K562 (cell line): ENCODE data around the gene PGA3. TPM values are rescaled to one million over a fixed set of nuclear protein-coding genes. Genes with fewer than 3 reads are reported as not detected.
A peak's percentile ranks its signal among the peaks of the same experiment; 100 is the strongest.

ENCODE experiments used
- BRD4 ChIP-seq: fragments of 200-600 bp; sonication (generic); IDR thresholded peaks from 2 replicates; pipeline ENCODE4 v1.6.1; 2017; ENCODE audit warnings: inconsistent platforms
- BRD9 ChIP-seq: fragments of 450-650 bp; IDR thresholded peaks from 2 replicates; pipeline ENCODE4 v1.6.1; 2018; ENCODE audit warnings: low read depth; ENCODE audit not compliant: partially characterized antibody
- CHD2 ChIP-seq: IDR thresholded peaks from 2 replicates; pipeline ENCODE4 v1.6.1; 2011; ENCODE audit warnings: low read depth, low read length
- EGR1 ChIP-seq: fragments of 450-650 bp; conservative IDR thresholded peaks from 2 replicates; pipeline ENCODE4 v1.6.1; 2017; ENCODE audit warnings: mild to moderate bottlenecking
- EWSR1 ChIP-seq: fragments of 450-650 bp; IDR thresholded peaks from 2 replicates; pipeline ENCODE4 v1.6.1; 2018; ENCODE audit warnings: borderline replicate concordance, mild to moderate bottlenecking, low read depth, moderate library complexity; ENCODE audit not compliant: partially characterized antibody
- GTF2E2 ChIP-seq: fragments of 200-800 bp; sonication (Bioruptor generic); IDR thresholded peaks from 2 replicates; pipeline ENCODE4 v1.6.1; 2016; ENCODE audit warnings: missing genetic modification characterization, missing compliant biosample characterization
- HNRNPLL ChIP-seq: fragments of 200-400 bp; formaldehyde crosslinking; IDR thresholded peaks from 2 replicates; pipeline ENCODE4 v1.6.1; 2017; ENCODE audit warnings: low read length, low read depth, mild to moderate bottlenecking; ENCODE audit not compliant: poor library complexity, severe bottlenecking
- ILF3 ChIP-seq: fragments of 450-650 bp; IDR thresholded peaks from 2 replicates; pipeline ENCODE4 v1.6.1; 2018; ENCODE audit warnings: antibody characterized with exemption, mild to moderate bottlenecking, moderate library complexity, borderline replicate concordance
- KAT8 ChIP-seq: fragments of 450-650 bp; IDR thresholded peaks from 2 replicates; pipeline ENCODE4 v1.6.1; 2016; ENCODE audit warnings: low read depth, mild to moderate bottlenecking
- LCOR ChIP-seq: sonication (generic); formaldehyde crosslinking; IDR thresholded peaks from 2 replicates; pipeline ENCODE4 v1.8.0; 2022; ENCODE audit warnings: mild to moderate bottlenecking, missing genetic modification reagents
- MBD2 ChIP-seq: sonication (generic); IDR thresholded peaks from 2 replicates; pipeline ENCODE4 v1.6.1; 2016; ENCODE audit warnings: low read depth, borderline replicate concordance
- NFRKB ChIP-seq: fragments of 450-650 bp; IDR thresholded peaks from 2 replicates; pipeline ENCODE4 v1.6.1; 2016; ENCODE audit warnings: low read depth
- NR2C1 ChIP-seq, 2 experiments: fragments of 450-650 bp; IDR thresholded peaks; 2 replicates each; pipeline ENCODE4 v1.6.1; 2017; ENCODE audit warnings: mild to moderate bottlenecking in 2 of 2, antibody characterized with exemption in 1 of 2, inconsistent platforms in 1 of 2, missing compliant biosample characterization in 1 of 2, missing genetic modification characterization in 1 of 2
- NR4A1 ChIP-seq, 2 experiments: fragments of 250-450 bp in 1 of 2; fragments of 450-650 bp in 1 of 2; sonication (Bioruptor Pico) in 1 of 2; IDR thresholded peaks; 2 replicates each; pipeline versions ENCODE4 v1.4.0 to v1.6.1; 2016 to 2020; ENCODE audit warnings: mild to moderate bottlenecking in 2 of 2, missing compliant biosample characterization in 1 of 2, missing genetic modification characterization in 1 of 2, moderate library complexity in 1 of 2
- PYGO2 ChIP-seq: fragments of 450-650 bp; IDR thresholded peaks from 2 replicates; pipeline ENCODE4 v1.6.1; 2016; ENCODE audit warnings: mild to moderate bottlenecking, missing genetic modification characterization, moderate library complexity, missing compliant biosample characterization
- RBFOX2 ChIP-seq: fragments of 200-400 bp; formaldehyde crosslinking; IDR thresholded peaks from 2 replicates; pipeline ENCODE4 v1.6.1; 2017; ENCODE audit warnings: low read depth, mild to moderate bottlenecking, low read length, moderate library complexity
- SMARCB1 ChIP-seq: IDR thresholded peaks from 2 replicates; pipeline ENCODE4 v1.6.1; 2011; ENCODE audit warnings: improper control_type of control experiment, low read depth; ENCODE audit not compliant: insufficient read length
- THRAP3 ChIP-seq: fragments of 450-650 bp; IDR thresholded peaks from 2 replicates; pipeline ENCODE4 v1.6.1; 2016; ENCODE audit warnings: mild to moderate bottlenecking, inconsistent platforms, borderline replicate concordance
- ZBTB17 ChIP-seq: fragments of 450-650 bp; formaldehyde crosslinking; IDR thresholded peaks from 2 replicates; pipeline ENCODE4 v1.4.0; 2020; ENCODE audit warnings: mild to moderate bottlenecking
- ZC3H11A ChIP-seq: IDR thresholded peaks from 2 replicates; pipeline ENCODE4 v1.6.1; 2012; ENCODE audit warnings: low read depth, low read length, improper control_type of control experiment
- ZNF551 ChIP-seq: fragments of 250-450 bp; sonication (Bioruptor Pico); IDR thresholded peaks from 2 replicates; pipeline ENCODE4 v1.5.0; 2021; ENCODE audit warnings: mild to moderate bottlenecking, moderate library complexity
- polyA plus RNA-seq, 8 experiments: library from polyadenylated mRNA; depleted of rRNA in 4 of 8; stranded (reverse) in 5 of 8; unstranded in 3 of 8; fragments of >200 nt; fragmentation: Nextera tagmentation in 2 of 8; fragmentation: Illumina TruSeq in 1 of 8; extraction: Ambion mirVana in 2 of 8; extraction: Trizol in 1 of 8; gene quantifications; 2 replicates each; pipeline versions ENCODE4 v1.2.1 to v1.2.3, GENCODE V29; 2011 to 2014; ENCODE audit warnings: inconsistent platforms in 1 of 8, missing spikeins in 1 of 8
- total RNA-seq, 7 experiments: library from RNA; depleted of rRNA in 6 of 7; stranded (reverse); fragments of >200 nt in 6 of 7; fragmentation: Illumina TruSeq in 2 of 7; extraction: Trizol in 2 of 7; gene quantifications; 2 replicates each; pipeline versions ENCODE4 v1.2.1 to v1.2.3, GENCODE V29; 2011 to 2021; ENCODE audit warnings: low replicate concordance in 1 of 7
- TF ChIP-seq, protein P1 (sequence below): fragments of 450-650 bp; formaldehyde crosslinking; IDR thresholded peaks from 2 replicates; pipeline ENCODE4 v1.4.0; 2020; ENCODE audit warnings: mild to moderate bottlenecking, moderate library complexity
- TF ChIP-seq, protein P2 (sequence below): sonication (generic); formaldehyde crosslinking; IDR thresholded peaks from 2 replicates; pipeline ENCODE4 v1.8.0; 2022; ENCODE audit warnings: mild to moderate bottlenecking, missing genetic modification reagents
- TF ChIP-seq, protein P3 (sequence below): fragments of 450-650 bp; formaldehyde crosslinking; IDR thresholded peaks from 2 replicates; pipeline ENCODE4 v1.4.0; 2020; ENCODE audit warnings: mild to moderate bottlenecking

Gene PGA3
- total and polyA plus RNA-seq, 9 of the 15 experiments (the other 6 are each of a cell fraction or from before 2014, with no cell fraction given): 0.15 to 0.18 (median 0.18) TPM; not detected in 6

DNA sequence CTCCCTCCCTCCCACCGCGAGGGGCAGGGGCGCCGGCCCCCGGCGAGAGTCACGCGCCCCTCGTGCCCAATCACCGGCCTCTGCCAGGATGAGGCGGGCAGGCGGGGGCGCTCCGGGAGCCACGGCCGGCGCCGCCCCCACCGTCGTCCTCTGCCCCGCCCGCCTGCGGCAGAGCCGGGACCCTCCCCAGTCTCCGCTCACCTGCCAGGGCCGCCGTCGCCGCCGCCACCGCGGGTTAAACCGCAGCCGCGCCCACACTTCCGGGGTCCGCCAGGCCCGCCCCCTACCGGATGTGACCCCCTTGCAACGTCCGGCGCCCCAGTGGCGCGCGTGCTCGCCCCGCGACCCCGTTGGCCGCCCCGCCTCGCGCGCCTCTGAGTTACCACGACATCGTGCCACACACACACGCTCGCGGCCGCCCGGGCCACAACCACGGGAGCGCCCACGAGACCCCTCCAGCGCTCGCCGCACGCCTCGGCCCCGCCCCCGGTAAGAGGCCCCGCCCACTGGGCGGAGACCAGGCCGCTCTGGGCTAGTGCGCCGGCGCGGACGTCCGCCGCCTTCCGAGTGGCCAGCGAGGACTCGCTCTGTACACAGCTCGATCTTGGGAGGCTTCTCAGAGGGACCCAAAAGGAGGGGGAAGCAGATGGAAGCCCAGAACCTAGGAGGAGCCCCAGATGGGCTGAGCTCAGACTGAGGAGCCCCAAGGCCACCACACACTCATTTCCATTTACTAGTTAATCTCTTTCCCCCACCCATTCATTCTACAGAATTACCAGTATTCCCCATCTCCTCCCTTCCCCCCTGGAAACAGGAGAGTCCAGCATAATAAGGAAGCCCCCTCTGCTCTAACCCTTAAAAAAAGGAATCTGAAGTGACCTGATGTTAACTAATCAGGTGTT is 41.9 kb upstream of the PGA3 start, which contains the start of gene VPS37C (continued):
- no peak for TF ChIP-seq NR4A1 (CRISPR knock-in tag; IDR thresholded peaks at IDR 0.05)
- no peak for TF ChIP-seq NR4A1 (tag; IDR thresholded peaks at IDR 0.05)
- TF ChIP-seq ZNF551 (CRISPR knock-in tag): no peak
- peak; percentile 40 for TF ChIP-seq BRD9
- TF ChIP-seq PYGO2: no peak
- peak; percentile 22 for TF ChIP-seq HNRNPLL
- no peak for TF ChIP-seq ZC3H11A
- TF ChIP-seq KAT8: no peak
- no peak for TF ChIP-seq BRD4
- TF ChIP-seq, protein P1, sequence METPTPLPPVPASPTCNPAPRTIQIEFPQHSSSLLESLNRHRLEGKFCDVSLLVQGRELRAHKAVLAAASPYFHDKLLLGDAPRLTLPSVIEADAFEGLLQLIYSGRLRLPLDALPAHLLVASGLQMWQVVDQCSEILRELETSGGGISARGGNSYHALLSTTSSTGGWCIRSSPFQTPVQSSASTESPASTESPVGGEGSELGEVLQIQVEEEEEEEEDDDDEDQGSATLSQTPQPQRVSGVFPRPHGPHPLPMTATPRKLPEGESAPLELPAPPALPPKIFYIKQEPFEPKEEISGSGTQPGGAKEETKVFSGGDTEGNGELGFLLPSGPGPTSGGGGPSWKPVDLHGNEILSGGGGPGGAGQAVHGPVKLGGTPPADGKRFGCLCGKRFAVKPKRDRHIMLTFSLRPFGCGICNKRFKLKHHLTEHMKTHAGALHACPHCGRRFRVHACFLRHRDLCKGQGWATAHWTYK (CRISPR knock-in tag): peak; percentile 96
- TF ChIP-seq, protein P2, sequence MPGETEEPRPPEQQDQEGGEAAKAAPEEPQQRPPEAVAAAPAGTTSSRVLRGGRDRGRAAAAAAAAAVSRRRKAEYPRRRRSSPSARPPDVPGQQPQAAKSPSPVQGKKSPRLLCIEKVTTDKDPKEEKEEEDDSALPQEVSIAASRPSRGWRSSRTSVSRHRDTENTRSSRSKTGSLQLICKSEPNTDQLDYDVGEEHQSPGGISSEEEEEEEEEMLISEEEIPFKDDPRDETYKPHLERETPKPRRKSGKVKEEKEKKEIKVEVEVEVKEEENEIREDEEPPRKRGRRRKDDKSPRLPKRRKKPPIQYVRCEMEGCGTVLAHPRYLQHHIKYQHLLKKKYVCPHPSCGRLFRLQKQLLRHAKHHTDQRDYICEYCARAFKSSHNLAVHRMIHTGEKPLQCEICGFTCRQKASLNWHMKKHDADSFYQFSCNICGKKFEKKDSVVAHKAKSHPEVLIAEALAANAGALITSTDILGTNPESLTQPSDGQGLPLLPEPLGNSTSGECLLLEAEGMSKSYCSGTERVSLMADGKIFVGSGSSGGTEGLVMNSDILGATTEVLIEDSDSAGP (CRISPR knock-in tag): no peak
- TF ChIP-seq NFRKB: no peak
- no peak; the same call in 1 of the 2 replicates for TF ChIP-seq ZBTB17 (CRISPR knock-in tag)
- peak; percentile 75 for TF ChIP-seq EGR1
- peak; percentile 96 for TF ChIP-seq RBFOX2
- TF ChIP-seq, protein P3, sequence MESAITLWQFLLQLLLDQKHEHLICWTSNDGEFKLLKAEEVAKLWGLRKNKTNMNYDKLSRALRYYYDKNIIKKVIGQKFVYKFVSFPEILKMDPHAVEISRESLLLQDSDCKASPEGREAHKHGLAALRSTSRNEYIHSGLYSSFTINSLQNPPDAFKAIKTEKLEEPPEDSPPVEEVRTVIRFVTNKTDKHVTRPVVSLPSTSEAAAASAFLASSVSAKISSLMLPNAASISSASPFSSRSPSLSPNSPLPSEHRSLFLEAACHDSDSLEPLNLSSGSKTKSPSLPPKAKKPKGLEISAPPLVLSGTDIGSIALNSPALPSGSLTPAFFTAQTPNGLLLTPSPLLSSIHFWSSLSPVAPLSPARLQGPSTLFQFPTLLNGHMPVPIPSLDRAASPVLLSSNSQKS (CRISPR knock-in tag): no peak
- TF ChIP-seq MBD2: peak; percentile 49; the same call in 1 of the 2 replicates
- TF ChIP-seq SMARCB1: no peak
- TF ChIP-seq CHD2: no peak
- TF ChIP-seq GTF2E2 (tag): peak; percentile 63; the same call in 1 of the 2 replicates
- no peak for TF ChIP-seq NR2C1 (IDR thresholded peaks at IDR 0.05)
- no peak for TF ChIP-seq NR2C1 (tag; IDR thresholded peaks at IDR 0.05)
- TF ChIP-seq EWSR1: no peak
- TF ChIP-seq ILF3: peak; percentile 81; the same call in 1 of the 2 replicates
- no peak for TF ChIP-seq THRAP3
- TF ChIP-seq LCOR (CRISPR knock-in tag): no peak
